ENCODE measurements around the gene TARM1.

DNA sequence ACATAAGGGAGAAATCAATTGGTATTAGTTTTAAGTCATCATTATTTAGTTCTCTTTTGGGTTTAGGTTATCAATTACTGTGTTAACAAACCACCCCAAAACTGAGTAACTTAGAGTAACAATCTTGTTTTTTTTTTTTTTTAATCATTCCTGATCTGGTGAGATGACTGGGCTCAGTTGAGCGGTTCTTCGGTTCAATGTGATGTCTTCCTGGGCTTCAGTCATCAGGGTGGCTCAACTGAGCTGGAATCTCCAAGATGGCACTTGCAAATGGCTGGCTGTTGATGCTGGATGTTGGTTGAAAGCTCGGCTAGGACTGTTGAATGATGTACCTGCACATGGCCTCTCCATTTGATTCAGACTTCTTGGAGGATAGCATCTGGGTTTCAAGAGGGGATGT lies 3.2 kb upstream of the TARM1 start:
- TF ChIP-seq CTCF (IDR thresholded peaks at IDR 0.05; ENCODE audit: insufficient read depth, low read length, poor library complexity, severe bottlenecking) (no peak), EZH2phosphoT487 (conservative IDR thresholded peaks at IDR 0.05; ENCODE audit: low read length) (no peak)

All from SU-DHL-6 (cell line).